Ishikawa (cell line): ENCODE measurements around the gene TLX2.

Source experiments
- CEBPB ChIP-seq: IDR thresholded peaks from 2 replicates; pipeline ENCODE4 v1.6.1; 2012
- CREB1 ChIP-seq: IDR thresholded peaks from 2 replicates; pipeline ENCODE4 v1.6.1; 2012; ENCODE audit warnings: low read depth
- EGR1 ChIP-seq: IDR thresholded peaks from 2 replicates; pipeline ENCODE4 v1.6.1; 2012
- EP300 ChIP-seq: IDR thresholded peaks from 2 replicates; pipeline ENCODE4 v1.6.1; 2012; ENCODE audit warnings: borderline replicate concordance
- FOXM1 ChIP-seq: IDR thresholded peaks from 2 replicates; pipeline ENCODE4 v1.6.1; 2012; ENCODE audit warnings: low read depth, borderline replicate concordance
- MAX ChIP-seq: IDR thresholded peaks from 2 replicates; pipeline ENCODE4 v1.6.1; 2012
- NFIC ChIP-seq: IDR thresholded peaks from 2 replicates; pipeline ENCODE4 v1.6.1; 2012
- RAD21 ChIP-seq: IDR thresholded peaks from 2 replicates; pipeline ENCODE4 v1.6.1; 2012; ENCODE audit warnings: low read depth
- REST ChIP-seq: IDR thresholded peaks from 2 replicates; pipeline ENCODE4 v1.6.1; 2012; ENCODE audit warnings: low read depth, mild to moderate bottlenecking
- TAF1 ChIP-seq: IDR thresholded peaks from 2 replicates; pipeline ENCODE4 v1.6.1; 2012; ENCODE audit warnings: low read depth, mild to moderate bottlenecking
- TCF12 ChIP-seq: IDR thresholded peaks from 2 replicates; pipeline ENCODE4 v1.6.1; 2012; ENCODE audit warnings: low read depth
- TEAD4 ChIP-seq: IDR thresholded peaks from 2 replicates; pipeline ENCODE4 v1.6.1; 2012
- USF1 ChIP-seq: IDR thresholded peaks from 2 replicates; pipeline ENCODE4 v1.6.1; 2012
- YY1 ChIP-seq: IDR thresholded peaks from 2 replicates; pipeline ENCODE4 v1.6.1; 2012; ENCODE audit warnings: low read depth
- ZBTB7A ChIP-seq: IDR thresholded peaks from 2 replicates; pipeline ENCODE4 v1.6.1; 2012; ENCODE audit warnings: low read depth

The TLX2 gene

GRCh38 chr2:74548285-74548899, 34.1 kb downstream of the TLX2 start:
- TF ChIP-seq ZBTB7A (no peak), TAF1 (no peak), CEBPB (no peak), YY1 (no peak; the same call in 1 of the 2 replicates), MAX (no peak)

- TF ChIP-seq EGR1 (peak; percentile 83), REST (no peak), FOXM1 (no peak), RAD21 (no peak), CEBPB (no peak), EP300 (no peak), YY1 (peak; percentile 35; the same call in 1 of the 2 replicates), MAX (peak; percentile 93), CREB1 (no peak), TCF12 (peak; percentile 29; the same call in 1 of the 2 replicates), TAF1 (peak; percentile 42; the same call in 1 of the 2 replicates), NFIC (no peak), ZBTB7A (peak; percentile 81), USF1 (peak; percentile 78), TEAD4 (no peak)
Measured at GRCh38 chr2:74548900-74549826, 34.9 kb downstream of the TLX2 start.

- TF ChIP-seq FOXM1: no peak
- TF ChIP-seq ZBTB7A: no peak
- TF ChIP-seq MAX: no peak
- no peak for TF ChIP-seq EP300
- no peak for TF ChIP-seq USF1
Measured at GRCh38 chr2:74550231-74550630, 36.0 kb downstream of the TLX2 start.

GRCh38 chr2:74551530-74551929, 37.3 kb downstream of the TLX2 start:
- TF ChIP-seq ZBTB7A: no peak
- no peak for TF ChIP-seq USF1
- TF ChIP-seq MAX: no peak
- no peak for TF ChIP-seq TAF1
- TF ChIP-seq REST: no peak
- no peak for TF ChIP-seq FOXM1
